Smooth muscle cell (in vitro differentiated cells): ENCODE results near the gene ESR2. TPM values are rescaled to one million over a fixed set of nuclear protein-coding genes. Genes with fewer than 3 reads are reported as not detected.

Experiments used
- DNase-seq: peaks from one replicate; lab custom pipeline; 2025; ENCODE audit not compliant: unreplicated experiment; lab: John Stamatoyannopoulos, UW
- H2AFZ ChIP-seq: fragments of 200-600 bp; sonication (generic); 2 replicates; pipeline ENCODE4 v1.6.0; 2016; ENCODE audit warnings: antibody characterized with exemption, low read depth, mild to moderate bottlenecking
- H3F3A ChIP-seq: fragments of 200-600 bp; sonication (generic); 2 replicates; pipeline ENCODE4 v1.6.0; 2017; ENCODE audit warnings: antibody characterized with exemption, low read depth
- H3K27ac ChIP-seq: fragments of 200-600 bp; sonication (generic); 2 replicates; pipeline ENCODE4 v1.5.1; 2016; ENCODE audit warnings: low read depth, mild to moderate bottlenecking
- H3K27me3 ChIP-seq: fragments of 200-600 bp; sonication (generic); 2 replicates; pipeline ENCODE4 v1.6.1; 2016; ENCODE audit warnings: low read depth, mild to moderate bottlenecking
- H3K36me3 ChIP-seq: fragments of 200-600 bp; sonication (generic); 2 replicates; pipeline ENCODE4 v1.5.1; 2016; ENCODE audit warnings: low read depth
- H3K4me1 ChIP-seq: fragments of 200-600 bp; sonication (generic); 2 replicates; pipeline ENCODE4 v1.5.1; 2016; ENCODE audit warnings: low read depth
- H3K4me2 ChIP-seq: fragments of 200-600 bp; sonication (generic); 2 replicates; pipeline ENCODE4 v1.6.0; 2016; ENCODE audit warnings: mild to moderate bottlenecking
- H3K4me3 ChIP-seq: fragments of 200-600 bp; sonication (generic); 2 replicates; pipeline ENCODE4 v1.5.1; 2016; ENCODE audit warnings: mild to moderate bottlenecking
- H3K79me2 ChIP-seq: fragments of 200-600 bp; sonication (generic); 2 replicates; pipeline ENCODE4 v1.6.0; 2016; ENCODE audit warnings: low read depth, mild to moderate bottlenecking
- H3K9ac ChIP-seq: fragments of 200-600 bp; sonication (generic); 2 replicates; pipeline ENCODE4 v1.6.0; 2016; ENCODE audit warnings: low read depth
- H3K9me3 ChIP-seq: fragments of 200-600 bp; sonication (generic); replicated peaks from 2 replicates; pipeline ENCODE4 v1.5.1; 2016; ENCODE audit warnings: low read depth
- H4K20me1 ChIP-seq: fragments of 200-600 bp; sonication (generic); 2 replicates; pipeline ENCODE4 v1.6.0; 2016; ENCODE audit warnings: low read depth
- CTCF ChIP-seq: fragments of 200-600 bp; sonication (generic); IDR thresholded peaks from 2 replicates; pipeline ENCODE4 v1.5.1; 2017; ENCODE audit warnings: borderline replicate concordance, mild to moderate bottlenecking, antibody characterized with exemption; ENCODE audit not compliant: insufficient read depth, poor library complexity, severe bottlenecking
- WGBS: methylation state at CpG from one replicate; pipeline ENCODE4 v1.1.7; 2016; ENCODE audit warnings: low lambda C conversion rate; 5-methylcytosine and 5-hydroxymethylcytosine counted together
- polyA plus RNA-seq: library from polyadenylated mRNA; unstranded; fragments of >200 nt; fragmentation: Nextera tagmentation; extraction: Ambion mirVana; gene quantifications from 2 replicates; pipeline ENCODE4 v1.2.1, GENCODE V29; 2016
- total RNA-seq: library from RNA; depleted of rRNA; stranded (reverse); fragments of >200 nt; gene quantifications from 2 replicates; pipeline ENCODE4 v1.2.3, GENCODE V29; 2014

The ESR2 gene
- total and polyA plus RNA-seq, 2 experiments from 2014 or later, result not detected

DNA sequence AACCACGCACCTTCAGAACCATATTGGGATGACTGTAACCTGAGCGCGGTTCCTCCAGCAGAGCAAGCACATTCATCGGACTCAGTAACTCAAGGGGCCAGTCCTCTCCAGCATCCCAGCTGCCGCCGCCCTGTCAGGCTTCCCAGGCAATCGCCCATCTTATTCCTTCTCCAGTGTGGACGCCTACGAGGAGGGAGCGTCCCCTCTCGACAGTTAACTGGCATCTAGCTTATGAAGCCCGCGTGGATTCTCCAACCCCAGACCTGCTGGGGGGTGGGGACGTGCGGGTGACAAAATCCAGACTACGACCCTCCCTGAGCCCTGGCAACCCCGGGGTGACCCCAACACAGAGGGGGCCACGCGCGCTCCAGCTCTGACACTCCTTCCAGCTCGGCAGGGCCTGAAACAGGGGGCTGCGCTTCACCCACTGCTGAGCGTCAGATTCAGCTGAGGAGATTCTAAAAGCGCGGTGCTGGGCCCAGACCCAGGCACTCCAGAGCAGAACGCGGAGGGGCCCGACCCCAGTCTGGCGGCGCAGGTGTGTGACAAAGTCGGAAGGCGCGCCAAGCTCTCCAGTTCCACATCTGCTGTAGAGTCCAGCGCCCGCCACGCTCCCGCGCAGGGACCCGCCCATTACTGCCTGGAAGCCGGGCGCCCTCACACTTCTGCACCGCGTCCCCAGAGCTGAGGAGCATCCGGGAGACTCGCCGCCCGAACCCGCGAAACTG, 43.9 kb upstream of the ESR2 start:
- H3K36me3 ChIP-seq, result no peaks in the 10 kb centered on the region
- DNase-seq, result peak; percentile 56
- H3K27me3 ChIP-seq, result no peaks in the 10 kb centered on the region
- peak overlapping the region; percentile 81 for H2AFZ ChIP-seq
- TF ChIP-seq CTCF, result no peak
- no peaks in the 10 kb centered on the region for H3K9me3 ChIP-seq
- H3K4me1 ChIP-seq, result peaks cover 12% of the 10 kb centered on the region
- H3K27ac ChIP-seq, result peak overlapping the region; percentile 11
- peak overlapping the region; percentile 22 for H3K9ac ChIP-seq
- no peaks in the 10 kb centered on the region for H4K20me1 ChIP-seq
- peak overlapping the region; percentile 92 for H3K4me2 ChIP-seq
- WGBS, result under 1% methylated on average over 37 of the region's 49 CpGs
- peak overlapping the region; percentile 73 for H3K4me3 ChIP-seq
- H3K79me2 ChIP-seq, result no peaks in the 10 kb centered on the region
- H3F3A ChIP-seq, result no peaks in the 10 kb centered on the region

DNA sequence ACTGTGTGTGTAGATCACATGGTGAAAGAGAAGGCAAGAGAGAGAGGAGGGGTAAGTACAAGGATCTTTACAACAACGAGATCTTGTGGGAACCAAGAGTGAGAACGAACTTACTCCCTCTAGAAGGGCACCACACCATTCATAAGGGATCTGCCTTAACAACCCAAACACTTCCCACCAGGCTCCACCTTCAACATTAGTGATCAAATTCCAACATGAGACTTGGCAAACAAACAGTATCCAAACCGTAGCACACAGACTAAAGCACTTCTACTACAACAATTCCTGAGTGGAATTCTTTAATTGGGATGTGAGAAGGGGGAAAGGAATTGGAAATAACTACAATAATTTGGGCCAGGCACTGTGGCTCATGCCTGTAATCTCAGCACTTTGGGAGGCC, 35.0 kb upstream of the ESR2 start:
- no peaks in the 10 kb centered on the region for H3F3A ChIP-seq
- no peak overlapping the region for H3K9ac ChIP-seq
- no peak overlapping the region for H3K27ac ChIP-seq
- H3K27me3 ChIP-seq, result no peaks in the 10 kb centered on the region
- H3K4me3 ChIP-seq, result no peak overlapping the region
- 90% methylated on average over 3 of the region's 3 CpGs for WGBS
- H3K9me3 ChIP-seq, result no peaks in the 10 kb centered on the region
- no peaks in the 10 kb centered on the region for H3K4me1 ChIP-seq
- no peaks in the 10 kb centered on the region for H4K20me1 ChIP-seq
- H3K4me2 ChIP-seq, result no peak overlapping the region
- TF ChIP-seq CTCF, result no peak
- no peaks in the 10 kb centered on the region for H3K36me3 ChIP-seq
- no peak for DNase-seq
- H2AFZ ChIP-seq, result no peak overlapping the region
- no peaks in the 10 kb centered on the region for H3K79me2 ChIP-seq

DNA sequence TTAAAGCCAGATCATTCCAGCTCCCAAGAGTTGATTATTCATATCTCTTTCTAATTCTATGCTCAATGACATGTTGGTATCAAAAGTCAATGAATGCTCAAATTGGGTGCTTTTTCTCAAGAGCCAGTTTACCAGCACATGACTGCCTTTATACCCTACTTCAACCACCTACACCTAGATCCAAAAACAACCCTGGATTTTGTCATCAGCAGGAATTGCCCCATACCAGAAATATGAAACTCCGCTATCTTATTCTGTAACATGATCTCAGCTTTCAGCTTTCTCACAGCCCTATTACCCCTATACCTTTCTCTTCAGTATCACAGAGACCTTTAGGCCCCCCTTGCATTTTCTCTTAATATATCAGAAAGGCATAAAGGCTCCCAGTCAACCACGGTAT, 32.3 kb upstream of the ESR2 start:
- WGBS, result 90% methylated on average over 2 of the region's 2 CpGs
- H3K27ac ChIP-seq, result no peak overlapping the region
- H3K4me1 ChIP-seq, result no peaks in the 10 kb centered on the region
- H3K79me2 ChIP-seq, result no peaks in the 10 kb centered on the region
- no peaks in the 10 kb centered on the region for H3K9me3 ChIP-seq
- no peak for DNase-seq
- no peak overlapping the region for H2AFZ ChIP-seq
- H3K27me3 ChIP-seq, result no peaks in the 10 kb centered on the region
- H3K36me3 ChIP-seq, result no peaks in the 10 kb centered on the region
- no peak for TF ChIP-seq CTCF
- H3F3A ChIP-seq, result no peaks in the 10 kb centered on the region
- no peak overlapping the region for H3K9ac ChIP-seq
- H3K4me2 ChIP-seq, result no peak overlapping the region
- H4K20me1 ChIP-seq, result no peaks in the 10 kb centered on the region
- no peak overlapping the region for H3K4me3 ChIP-seq

GRCh38 chr14:64324895-64325294, 30.7 kb upstream of the ESR2 start:
- H3F3A ChIP-seq, result no peaks in the 10 kb centered on the region
- no peak for DNase-seq
- H3K9me3 ChIP-seq, result no peaks in the 10 kb centered on the region
- H3K79me2 ChIP-seq, result no peaks in the 10 kb centered on the region
- no peak overlapping the region for H3K4me2 ChIP-seq
- H3K27ac ChIP-seq, result peak overlapping the region; percentile 72
- no peaks in the 10 kb centered on the region for H3K4me1 ChIP-seq
- H2AFZ ChIP-seq, result no peak overlapping the region
- no peak overlapping the region for H3K9ac ChIP-seq
- no peak for TF ChIP-seq CTCF
- H3K4me3 ChIP-seq, result no peak overlapping the region
- H3K36me3 ChIP-seq, result no peaks in the 10 kb centered on the region
- WGBS, result 42% methylated on average over 1 of the region's 1 CpG
- H3K27me3 ChIP-seq, result no peaks in the 10 kb centered on the region
- no peaks in the 10 kb centered on the region for H4K20me1 ChIP-seq
